B cell (primary cell): Measurements from ENCODE around the gene WWP2.
"Not testable (repeated sequence)": the region's sequence is repeated elsewhere in the genome, so short reads cannot be mapped to it uniquely, and the experiment has no call there.

ENCODE experiments used
- CTCF ChIP-seq: fragments of 200-600 bp; IDR thresholded peaks from one replicate; pipeline ENCODE4 v1.8.0; 2022; ENCODE audit warnings: antibody characterized with exemption, mild to moderate bottlenecking
- EZH2 ChIP-seq: IDR thresholded peaks from 2 replicates; pipeline ENCODE4 v1.6.1; 2012; ENCODE audit warnings: borderline replicate concordance, low read depth, mild to moderate bottlenecking, moderate library complexity, low read length; ENCODE audit not compliant: insufficient read depth, poor library complexity, severe bottlenecking

DNA sequence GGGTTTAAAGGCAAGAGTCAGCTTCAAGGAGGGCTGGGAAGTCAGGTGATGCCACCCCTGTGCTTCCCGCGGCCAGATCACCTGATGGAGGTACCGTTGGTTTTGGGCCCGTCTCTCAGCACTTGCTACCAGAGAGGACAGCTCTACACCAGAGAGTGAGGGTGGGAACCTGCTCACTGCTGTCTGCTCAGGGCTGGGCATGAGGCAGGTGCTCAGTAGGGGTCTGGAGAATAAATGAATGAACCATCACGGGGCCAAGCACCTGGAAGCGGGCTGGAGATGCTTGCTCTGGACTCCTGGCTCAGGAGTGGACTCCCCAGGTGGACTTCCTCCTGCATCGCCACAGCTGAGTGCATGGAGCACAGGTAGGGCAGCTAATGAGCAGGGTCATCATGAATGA lies 210.0 kb downstream of the WWP2 start:
- TF ChIP-seq CTCF, EZH2: not testable (repeated sequence)
